GM12865 (cell line): ENCODE data around the gene FNIP1.

Experiments
- DNase-seq: peaks from one replicate; pipeline ENCODE4 v3.0.0; 2010; ENCODE audit warnings: low read depth
- H3K4me3 ChIP-seq: 2 replicates; pipeline ENCODE4 v1.5.1; 2011; ENCODE audit warnings: mild to moderate bottlenecking, low read depth, low read length, control low read depth
- CTCF ChIP-seq: IDR thresholded peaks from 2 replicates; pipeline ENCODE4 v1.5.1; 2011; ENCODE audit warnings: low read length, control low read depth, low read depth, inconsistent platforms; ENCODE audit not compliant: insufficient read depth; ENCODE audit errors: missing control alignments

The FNIP1 gene

GRCh38 chr5:131774652-131775367 lies 22.0 kb downstream of the FNIP1 start:
- TF ChIP-seq CTCF: no peak
- H3K4me3 ChIP-seq: no peak overlapping the region
- DNase-seq: no peak

GRCh38 chr5:131773805-131774204 lies 23.0 kb downstream of the FNIP1 start:
- no peak overlapping the region for H3K4me3 ChIP-seq
- DNase-seq: no peak
- no peak for TF ChIP-seq CTCF

GRCh38 chr5:131771692-131772091 lies 25.1 kb downstream of the FNIP1 start:
- H3K4me3 ChIP-seq: no peak overlapping the region
- TF ChIP-seq CTCF: no peak
- DNase-seq: no peak

- DNase-seq: no peak
- no peak for TF ChIP-seq CTCF
- H3K4me3 ChIP-seq: no peak overlapping the region
Observed at GRCh38 chr5:131769961-131770360, 26.9 kb downstream of the FNIP1 start.

GRCh38 chr5:131769336-131769735 lies 27.5 kb downstream of the FNIP1 start:
- TF ChIP-seq CTCF: no peak
- no peak overlapping the region for H3K4me3 ChIP-seq
- DNase-seq: no peak

GRCh38 chr5:131767891-131768290 lies 28.9 kb downstream of the FNIP1 start:
- no peak for DNase-seq
- H3K4me3 ChIP-seq: no peak overlapping the region
- no peak for TF ChIP-seq CTCF

- DNase-seq: no peak
Observed at GRCh38 chr5:131766689-131767088, 30.1 kb downstream of the FNIP1 start.

More at GRCh38 chr5:131766689-131767088, 30.1 kb downstream of the FNIP1 start:
- no peak for TF ChIP-seq CTCF
- H3K4me3 ChIP-seq: no peak overlapping the region
